ENCODE results near the gene CFAP20. TPM values are rescaled to one million over a fixed set of nuclear protein-coding genes. Genes with fewer than 3 reads are reported as not detected.

The CFAP20 gene
- total and polyA plus RNA-seq, 4 donors: 22.1 to 30.6 (median 24.6) TPM

DNA sequence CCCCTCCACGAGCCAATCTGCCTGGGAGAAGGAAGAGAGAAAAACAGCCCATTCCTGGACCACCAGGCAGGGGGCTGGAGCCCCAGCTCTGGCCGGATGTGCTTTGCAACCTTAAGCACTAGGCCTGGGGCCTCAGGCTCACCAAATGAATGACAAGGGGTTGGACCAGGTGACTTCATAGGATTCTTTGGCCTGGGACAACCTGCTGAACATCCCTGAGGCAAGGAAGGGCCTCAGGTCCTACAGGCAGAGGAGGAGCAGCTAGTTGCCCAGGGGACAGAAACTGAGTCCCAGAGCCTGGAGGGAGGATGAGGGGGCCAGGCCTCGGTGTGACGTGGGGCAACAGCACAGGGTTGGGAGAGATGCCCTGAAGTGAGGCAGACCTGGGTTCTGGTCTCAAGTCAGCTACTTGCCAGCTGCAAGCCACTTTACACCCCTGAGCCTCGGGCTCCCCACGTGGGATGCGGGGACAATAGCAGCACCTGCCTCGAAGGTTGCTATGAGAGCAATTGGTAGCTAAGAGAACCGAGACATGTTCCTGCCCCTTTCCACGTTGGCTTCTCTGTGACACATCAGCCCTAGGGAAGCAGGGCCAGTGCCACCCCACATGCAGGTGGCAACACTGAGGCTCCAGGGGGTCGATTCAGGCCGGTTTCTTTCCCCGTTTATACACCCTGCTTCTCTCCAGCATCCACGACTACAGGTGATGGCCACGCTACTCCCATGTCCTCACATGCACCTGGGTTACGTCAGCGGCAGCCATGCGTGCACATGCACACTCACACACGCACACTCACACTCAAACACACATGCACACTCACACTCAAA is 42.6 kb downstream of the CFAP20 start:
- Histone ChIP-seq H3K4me1 (ENCODE audit: control insufficient read depth in 4 of 4, insufficient read depth in 4 of 4, low read length in 3 of 4) (no peaks in the 10 kb centered on the region), H3K9me3 (ENCODE audit: control insufficient read depth in 4 of 4, low read length in 3 of 4) (no peaks in the 10 kb centered on the region), H3K9ac (ENCODE audit: low read depth in 1 of 2, low read length in 2 of 2) (no peak overlapping the region), H3K27me3 (ENCODE audit: control insufficient read depth in 4 of 4, insufficient read depth in 4 of 4, low read length in 3 of 4) (no peaks in the 10 kb centered on the region), H3K36me3 (ENCODE audit: control insufficient read depth in 4 of 4, insufficient read depth in 3 of 4, low read depth in 1 of 4, low read length in 3 of 4) (no peaks in the 10 kb centered on the region), H3K4me3 (ENCODE audit: low read depth in 1 of 3, low read length in 3 of 3) (no peak overlapping the region), H3K27ac (ENCODE audit: low read depth in 1 of 2, low read length in 2 of 2) (no peak overlapping the region)
- 81% methylated on average over 19 of the region's 19 CpGs for WGBS
- no peak for DNase-seq (ENCODE audit: low spot score)
- TF ChIP-seq, protein P1, sequence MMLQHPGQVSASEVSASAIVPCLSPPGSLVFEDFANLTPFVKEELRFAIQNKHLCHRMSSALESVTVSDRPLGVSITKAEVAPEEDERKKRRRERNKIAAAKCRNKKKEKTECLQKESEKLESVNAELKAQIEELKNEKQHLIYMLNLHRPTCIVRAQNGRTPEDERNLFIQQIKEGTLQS (IDR thresholded peaks at IDR 0.05): no peak
- TF ChIP-seq RXRA (IDR thresholded peaks at IDR 0.05) (no peak), FOXA2 (IDR thresholded peaks at IDR 0.05) (no peak), HNF4G (IDR thresholded peaks at IDR 0.05) (no peak), GABPA (IDR thresholded peaks at IDR 0.05 in 1 of 2, conservative IDR thresholded peaks at IDR 0.05 in 1 of 2) (no peak), JUND (IDR thresholded peaks at IDR 0.05) (no peak), MAX (IDR thresholded peaks at IDR 0.05) (no peak), FOXA1 (IDR thresholded peaks at IDR 0.05) (no peak), HNF4A (conservative IDR thresholded peaks at IDR 0.05) (no peak), NR2F2 (IDR thresholded peaks at IDR 0.05) (no peak), RAD21 (IDR thresholded peaks at IDR 0.05) (no peak), EGR1 (IDR thresholded peaks at IDR 0.05; ENCODE audit: low read depth in 2 of 2) (no peak), SP1 (IDR thresholded peaks at IDR 0.05) (no peak), TAF1 (conservative IDR thresholded peaks at IDR 0.05) (no peak)
- TF ChIP-seq, protein P2, sequence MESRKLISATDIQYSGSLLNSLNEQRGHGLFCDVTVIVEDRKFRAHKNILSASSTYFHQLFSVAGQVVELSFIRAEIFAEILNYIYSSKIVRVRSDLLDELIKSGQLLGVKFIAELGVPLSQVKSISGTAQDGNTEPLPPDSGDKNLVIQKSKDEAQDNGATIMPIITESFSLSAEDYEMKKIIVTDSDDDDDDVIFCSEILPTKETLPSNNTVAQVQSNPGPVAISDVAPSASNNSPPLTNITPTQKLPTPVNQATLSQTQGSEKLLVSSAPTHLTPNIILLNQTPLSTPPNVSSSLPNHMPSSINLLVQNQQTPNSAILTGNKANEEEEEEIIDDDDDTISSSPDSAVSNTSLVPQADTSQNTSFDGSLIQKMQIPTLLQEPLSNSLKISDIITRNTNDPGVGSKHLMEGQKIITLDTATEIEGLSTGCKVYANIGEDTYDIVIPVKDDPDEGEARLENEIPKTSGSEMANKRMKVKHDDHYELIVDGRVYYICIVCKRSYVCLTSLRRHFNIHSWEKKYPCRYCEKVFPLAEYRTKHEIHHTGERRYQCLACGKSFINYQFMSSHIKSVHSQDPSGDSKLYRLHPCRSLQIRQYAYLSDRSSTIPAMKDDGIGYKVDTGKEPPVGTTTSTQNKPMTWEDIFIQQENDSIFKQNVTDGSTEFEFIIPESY (IDR thresholded peaks at IDR 0.05): no peak
- TF ChIP-seq, protein P3, sequence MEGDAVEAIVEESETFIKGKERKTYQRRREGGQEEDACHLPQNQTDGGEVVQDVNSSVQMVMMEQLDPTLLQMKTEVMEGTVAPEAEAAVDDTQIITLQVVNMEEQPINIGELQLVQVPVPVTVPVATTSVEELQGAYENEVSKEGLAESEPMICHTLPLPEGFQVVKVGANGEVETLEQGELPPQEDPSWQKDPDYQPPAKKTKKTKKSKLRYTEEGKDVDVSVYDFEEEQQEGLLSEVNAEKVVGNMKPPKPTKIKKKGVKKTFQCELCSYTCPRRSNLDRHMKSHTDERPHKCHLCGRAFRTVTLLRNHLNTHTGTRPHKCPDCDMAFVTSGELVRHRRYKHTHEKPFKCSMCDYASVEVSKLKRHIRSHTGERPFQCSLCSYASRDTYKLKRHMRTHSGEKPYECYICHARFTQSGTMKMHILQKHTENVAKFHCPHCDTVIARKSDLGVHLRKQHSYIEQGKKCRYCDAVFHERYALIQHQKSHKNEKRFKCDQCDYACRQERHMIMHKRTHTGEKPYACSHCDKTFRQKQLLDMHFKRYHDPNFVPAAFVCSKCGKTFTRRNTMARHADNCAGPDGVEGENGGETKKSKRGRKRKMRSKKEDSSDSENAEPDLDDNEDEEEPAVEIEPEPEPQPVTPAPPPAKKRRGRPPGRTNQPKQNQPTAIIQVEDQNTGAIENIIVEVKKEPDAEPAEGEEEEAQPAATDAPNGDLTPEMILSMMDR (IDR thresholded peaks at IDR 0.05; ENCODE audit: low read depth, low read length, missing input control): no peak
- TF ChIP-seq, protein P4, sequence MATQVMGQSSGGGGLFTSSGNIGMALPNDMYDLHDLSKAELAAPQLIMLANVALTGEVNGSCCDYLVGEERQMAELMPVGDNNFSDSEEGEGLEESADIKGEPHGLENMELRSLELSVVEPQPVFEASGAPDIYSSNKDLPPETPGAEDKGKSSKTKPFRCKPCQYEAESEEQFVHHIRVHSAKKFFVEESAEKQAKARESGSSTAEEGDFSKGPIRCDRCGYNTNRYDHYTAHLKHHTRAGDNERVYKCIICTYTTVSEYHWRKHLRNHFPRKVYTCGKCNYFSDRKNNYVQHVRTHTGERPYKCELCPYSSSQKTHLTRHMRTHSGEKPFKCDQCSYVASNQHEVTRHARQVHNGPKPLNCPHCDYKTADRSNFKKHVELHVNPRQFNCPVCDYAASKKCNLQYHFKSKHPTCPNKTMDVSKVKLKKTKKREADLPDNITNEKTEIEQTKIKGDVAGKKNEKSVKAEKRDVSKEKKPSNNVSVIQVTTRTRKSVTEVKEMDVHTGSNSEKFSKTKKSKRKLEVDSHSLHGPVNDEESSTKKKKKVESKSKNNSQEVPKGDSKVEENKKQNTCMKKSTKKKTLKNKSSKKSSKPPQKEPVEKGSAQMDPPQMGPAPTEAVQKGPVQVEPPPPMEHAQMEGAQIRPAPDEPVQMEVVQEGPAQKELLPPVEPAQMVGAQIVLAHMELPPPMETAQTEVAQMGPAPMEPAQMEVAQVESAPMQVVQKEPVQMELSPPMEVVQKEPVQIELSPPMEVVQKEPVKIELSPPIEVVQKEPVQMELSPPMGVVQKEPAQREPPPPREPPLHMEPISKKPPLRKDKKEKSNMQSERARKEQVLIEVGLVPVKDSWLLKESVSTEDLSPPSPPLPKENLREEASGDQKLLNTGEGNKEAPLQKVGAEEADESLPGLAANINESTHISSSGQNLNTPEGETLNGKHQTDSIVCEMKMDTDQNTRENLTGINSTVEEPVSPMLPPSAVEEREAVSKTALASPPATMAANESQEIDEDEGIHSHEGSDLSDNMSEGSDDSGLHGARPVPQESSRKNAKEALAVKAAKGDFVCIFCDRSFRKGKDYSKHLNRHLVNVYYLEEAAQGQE (IDR thresholded peaks at IDR 0.05): no peak

Measured in liver (tissue), 9 donors.